HEK293T (cell line): ENCODE measurements around the gene LRRTM4.

ENCODE experiments used
- CTCF ChIA-PET: fragments of 350-600 bp; formaldehyde crosslinking; extraction: SDS; loops from one replicate; lab custom pipeline; 2021; ENCODE audit warnings: antibody characterized with exemption, inconsistent platforms; lab: Yijun Ruan, JAX
- POLR2A ChIA-PET: fragments of 350-600 bp; formaldehyde crosslinking; extraction: SDS; loops from one replicate; lab custom pipeline; 2020; ENCODE audit warnings: antibody characterized with exemption, inconsistent platforms; lab: Yijun Ruan, JAX
- DNase-seq: peaks from one replicate; pipeline ENCODE4 v3.0.0; 2012; ENCODE audit warnings: mixed read lengths; ENCODE audit errors: extremely low spot score
- ARNT ChIP-seq: fragments of 450-650 bp; IDR thresholded peaks from 2 replicates; pipeline ENCODE4 v1.6.1; 2017; ENCODE audit warnings: mild to moderate bottlenecking
- BHLHE40 ChIP-seq: fragments of 450-650 bp; IDR thresholded peaks from 2 replicates; pipeline ENCODE4 v1.6.1; 2016; ENCODE audit warnings: mild to moderate bottlenecking, moderate library complexity, borderline replicate concordance
- CTBP1 ChIP-seq: fragments of 450-650 bp; IDR thresholded peaks from 2 replicates; pipeline ENCODE4 v1.6.1; 2016; ENCODE audit warnings: borderline replicate concordance
- ELF4 ChIP-seq: fragments of 450-650 bp; IDR thresholded peaks from 2 replicates; pipeline ENCODE4 v1.6.1; 2017; ENCODE audit warnings: antibody characterized with exemption
- FOXA1 ChIP-seq: fragments of 450-650 bp; IDR thresholded peaks from 2 replicates; pipeline ENCODE4 v1.6.1; 2016; ENCODE audit warnings: mild to moderate bottlenecking
- FOXK2 ChIP-seq: fragments of 450-650 bp; IDR thresholded peaks from 2 replicates; pipeline ENCODE4 v1.6.1; 2016; ENCODE audit warnings: mild to moderate bottlenecking
- FOXM1 ChIP-seq: fragments of 450-650 bp; IDR thresholded peaks from 2 replicates; pipeline ENCODE4 v1.6.1; 2017; ENCODE audit warnings: mild to moderate bottlenecking, borderline replicate concordance
- HDGF ChIP-seq: fragments of 450-650 bp; IDR thresholded peaks from 2 replicates; pipeline ENCODE4 v1.6.1; 2017; ENCODE audit warnings: antibody characterized with exemption, borderline replicate concordance
- L3MBTL2 ChIP-seq: fragments of 450-650 bp; conservative IDR thresholded peaks from 2 replicates; pipeline ENCODE4 v1.6.1; 2016; ENCODE audit warnings: mild to moderate bottlenecking
- LEF1 ChIP-seq: fragments of 450-650 bp; IDR thresholded peaks from 2 replicates; pipeline ENCODE4 v1.6.1; 2017; ENCODE audit warnings: mild to moderate bottlenecking, borderline replicate concordance
- NFRKB ChIP-seq: fragments of 450-650 bp; IDR thresholded peaks from 2 replicates; pipeline ENCODE4 v1.6.1; 2016; ENCODE audit warnings: mild to moderate bottlenecking, moderate library complexity
- PKNOX1 ChIP-seq: fragments of 450-650 bp; IDR thresholded peaks from 2 replicates; pipeline ENCODE4 v1.6.1; 2016
- SP1 ChIP-seq: fragments of 450-650 bp; IDR thresholded peaks from 2 replicates; pipeline ENCODE4 v1.6.1; 2017
- SUZ12 ChIP-seq: fragments of 450-650 bp; IDR thresholded peaks from 2 replicates; pipeline ENCODE4 v1.6.1; 2016; ENCODE audit warnings: mild to moderate bottlenecking
- TARDBP ChIP-seq: fragments of 450-650 bp; IDR thresholded peaks from 2 replicates; pipeline ENCODE4 v1.6.1; 2016
- ZNF384 ChIP-seq: fragments of 450-650 bp; IDR thresholded peaks from 2 replicates; pipeline ENCODE4 v1.6.1; 2016

LRRTM4 gene

DNA sequence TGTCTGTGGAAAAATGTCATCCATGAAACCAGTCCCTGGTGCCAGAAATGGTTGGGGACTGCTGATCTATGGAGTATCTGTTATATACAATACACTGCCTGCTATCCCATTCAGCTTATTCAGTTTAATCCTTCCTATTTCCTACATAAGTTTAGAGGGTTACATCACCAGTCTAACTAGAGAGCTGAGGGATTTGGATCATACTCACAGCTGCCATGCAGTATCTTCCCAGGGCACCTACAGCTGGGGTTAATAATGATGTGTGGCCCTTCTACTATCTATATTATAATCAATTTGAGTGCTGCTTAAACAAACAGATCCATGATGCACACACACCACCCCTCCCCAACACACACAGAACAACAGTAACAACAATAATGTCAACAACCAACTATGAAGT lies 524.0 kb downstream of the LRRTM4 start:
- ChIA-PET POLR2A (no interaction called here), CTCF (no interaction called here)
- TF ChIP-seq BHLHE40 (no peak), FOXM1 (no peak), NFRKB (no peak), TARDBP (no peak), L3MBTL2 (no peak), HDGF (no peak), PKNOX1 (no peak), ARNT (no peak), FOXA1 (no peak), SP1 (no peak), CTBP1 (no peak), ELF4 (no peak), ZNF384 (no peak)
- no peak for DNase-seq

GRCh38 chr2:76997296-76997695 lies 524.9 kb downstream of the LRRTM4 start:
- DNase-seq, result no peak
- TF ChIP-seq TARDBP, result no peak
- TF ChIP-seq FOXM1, result no peak
- TF ChIP-seq SP1, result no peak
- no peak for TF ChIP-seq LEF1
- no peak for TF ChIP-seq ELF4
- TF ChIP-seq FOXA1, result no peak
- no peak for TF ChIP-seq NFRKB
- TF ChIP-seq FOXK2, result no peak
- no peak for TF ChIP-seq ZNF384
- no peak for TF ChIP-seq SUZ12
- no peak for TF ChIP-seq ARNT
- no peak for TF ChIP-seq BHLHE40
- TF ChIP-seq L3MBTL2, result no peak
- TF ChIP-seq CTBP1, result no peak
- no peak for TF ChIP-seq PKNOX1
- POLR2A ChIA-PET, result no interaction called here
- CTCF ChIA-PET, result no interaction called here

DNA sequence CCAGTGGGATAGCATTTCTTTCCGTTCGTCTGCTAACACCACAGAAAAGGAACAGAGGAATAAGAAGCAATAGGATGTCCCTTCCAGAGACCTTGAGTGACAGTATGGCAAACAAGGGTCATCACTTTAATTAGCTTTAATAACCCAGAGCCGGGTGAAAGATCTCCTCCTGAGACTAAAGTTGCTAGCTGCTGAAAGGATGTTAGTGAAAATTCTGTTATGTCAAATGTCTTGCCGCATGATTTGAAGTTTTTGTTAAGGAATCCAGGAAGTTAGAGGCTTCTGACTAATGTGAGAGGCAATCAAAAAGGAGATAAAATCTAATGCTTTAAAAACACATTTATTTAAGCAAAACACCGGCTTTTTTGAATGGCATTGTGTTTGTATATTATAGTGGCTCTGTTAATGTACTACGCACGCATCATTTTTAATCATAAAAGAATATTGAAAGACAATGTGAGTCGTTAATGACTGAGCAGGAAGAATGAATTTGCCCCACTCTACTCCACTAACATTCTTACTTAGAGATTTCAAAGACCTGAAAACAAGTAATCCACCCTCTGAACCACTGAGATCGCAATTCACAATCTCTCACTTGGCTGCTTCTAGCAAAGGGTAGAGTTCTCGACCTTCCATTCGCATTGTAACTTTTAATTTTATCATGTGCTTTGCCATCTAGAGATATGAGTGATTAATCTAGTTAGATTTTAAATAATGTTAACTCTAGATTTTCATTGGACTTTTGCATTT lies 536.6 kb downstream of the LRRTM4 start:
- no peak for TF ChIP-seq ELF4
- no peak for TF ChIP-seq PKNOX1
- no peak for TF ChIP-seq ARNT
- TF ChIP-seq NFRKB, result no peak
- no peak for TF ChIP-seq FOXK2
- no peak for TF ChIP-seq HDGF
- no peak for TF ChIP-seq FOXA1
- TF ChIP-seq L3MBTL2, result no peak
- no peak for TF ChIP-seq TARDBP
- TF ChIP-seq SUZ12, result no peak
- no peak for TF ChIP-seq LEF1
- TF ChIP-seq SP1, result no peak
- TF ChIP-seq ZNF384, result no peak
- TF ChIP-seq CTBP1, result no peak
- TF ChIP-seq FOXM1, result no peak
- TF ChIP-seq BHLHE40, result no peak
- CTCF ChIA-PET, result no interaction called here

DNA sequence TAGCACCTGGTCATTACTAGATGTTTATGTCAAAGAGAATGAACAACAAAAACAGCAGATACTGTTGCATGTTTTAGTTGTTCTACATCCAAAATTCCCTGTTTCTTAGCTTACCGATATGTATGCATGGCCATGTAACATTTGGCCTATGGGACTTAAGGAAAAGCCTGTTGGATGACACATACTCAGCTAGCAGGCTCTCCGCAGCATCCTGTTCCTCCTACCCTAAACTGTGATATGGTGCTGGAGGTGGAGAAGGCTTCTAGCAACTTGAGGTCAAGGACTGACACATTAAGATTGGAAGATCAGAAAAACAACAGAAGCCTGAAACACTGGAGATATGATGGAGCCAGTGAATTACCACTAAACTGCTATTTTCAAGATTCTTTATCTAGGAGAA lies 537.8 kb downstream of the LRRTM4 start:
- no peak for DNase-seq
- ChIA-PET POLR2A (no interaction called here), CTCF (interaction anchor here (1.4 kb wide), 1 partner anchor 31 kb away, joined by 3 read pairs; no protein-coding TSS in a partner anchor)
- TF ChIP-seq L3MBTL2 (no peak), NFRKB (no peak), FOXK2 (no peak), FOXA1 (no peak), FOXM1 (no peak), HDGF (no peak), TARDBP (no peak), CTBP1 (no peak), PKNOX1 (no peak), SUZ12 (no peak)

More for the DNA sequence above, 536.6 kb downstream of the LRRTM4 start:
- POLR2A ChIA-PET, result no interaction called here
- no peak for DNase-seq

GRCh38 chr2:76980067-76980787 lies 541.9 kb downstream of the LRRTM4 start:
- ChIA-PET POLR2A (no interaction called here), CTCF (no interaction called here)
- TF ChIP-seq SP1, result no peak
- no peak for TF ChIP-seq CTBP1
- no peak for TF ChIP-seq HDGF
- no peak for TF ChIP-seq L3MBTL2
- TF ChIP-seq BHLHE40, result no peak
- no peak for TF ChIP-seq ELF4
- no peak for TF ChIP-seq PKNOX1
- TF ChIP-seq FOXK2, result no peak
- TF ChIP-seq TARDBP, result no peak
- TF ChIP-seq FOXA1, result no peak
- DNase-seq, result no peak
